NCI-H2081 (cell line): ENCODE measurements around the gene GZMM.
A peak's percentile ranks its signal among the peaks of the same experiment; 100 is the strongest.
"Not testable (repeated sequence)": the region's sequence is repeated elsewhere in the genome, so short reads cannot be mapped to it uniquely, and the experiment has no call there.

Source experiments
- DNase-seq, 2 experiments: peaks; one replicate each; lab custom pipeline; 2025; lab: John Stamatoyannopoulos, UW

GZMM gene

GRCh38 chr19:583198-583967 is 39.5 kb downstream of the GZMM start:
- DNase-seq, result no peak

GRCh38 chr19:583968-584239 is 40.1 kb downstream of the GZMM start:
- DNase-seq, result no peak

GRCh38 chr19:584240-585001 is 40.6 kb downstream of the GZMM start:
- peak; percentile 56 to 63 for DNase-seq

GRCh38 chr19:585146-585545 is 41.3 kb downstream of the GZMM start:
- DNase-seq, result not testable (repeated sequence)

- no peak for DNase-seq
Measured at GRCh38 chr19:585551-586110, 41.8 kb downstream of the GZMM start.

- DNase-seq, result peak; percentile 94 to 95
Measured at GRCh38 chr19:588093-588740, 44.4 kb downstream of the GZMM start.

- DNase-seq, result peak; percentile 63 to 74
Measured at GRCh38 chr19:588741-589692, 45.2 kb downstream of the GZMM start.

GRCh38 chr19:589693-590395 is 46.0 kb downstream of the GZMM start, which contains the start of gene HCN2:
Gene HCN2, plus strand, starts transcription at chr19:589881. Its CDS starts 65 bp downstream, at chr19:589946.
- DNase-seq, result no peak

- DNase-seq, result peak in 1 of 2 experiments; percentile 46
Measured at GRCh38 chr19:590396-590745, 46.5 kb downstream of the GZMM start.

- DNase-seq, result no peak
Measured at GRCh38 chr19:590750-591098, 46.9 kb downstream of the GZMM start.

- DNase-seq, result no peak
Measured at GRCh38 chr19:591099-591958, 47.5 kb downstream of the GZMM start.

GRCh38 chr19:592101-592500 is 48.2 kb downstream of the GZMM start:
- no peak for DNase-seq

GRCh38 chr19:593055-593454 is 49.2 kb downstream of the GZMM start:
- no peak for DNase-seq

GRCh38 chr19:593505-593904 is 49.7 kb downstream of the GZMM start:
- DNase-seq, result no peak

- no peak for DNase-seq
Measured at GRCh38 chr19:594265-594870, 50.5 kb downstream of the GZMM start.

- DNase-seq, result no peak
Measured at GRCh38 chr19:595326-596262, 51.7 kb downstream of the GZMM start.

- DNase-seq, result no peak
Measured at GRCh38 chr19:596263-596655, 52.4 kb downstream of the GZMM start.
